HepG2 (cell line): ENCODE results near the gene RAB42. TPM values are rescaled to one million over a fixed set of nuclear protein-coding genes. Genes with fewer than 3 reads are reported as not detected.
"Not testable (repeated sequence)": the region's sequence is repeated elsewhere in the genome, so short reads cannot be mapped to it uniquely, and the experiment has no call there.

Source experiments
- ATAC-seq: fragments of 200-7000 bp; cut with Tn5 transposase; 3 replicates; pipeline ENCODE4 v1.9.1; 2020; ENCODE audit warnings: mild to moderate bottlenecking, moderate library complexity
- BruUV-seq: library from RNA; stranded (reverse); fragments of 400-500 nt; replicated peaks from 2 replicates; lab custom pipeline; 2021; lab: Mats Ljungman, UMichigan
- CTCF ChIA-PET: fragments of 300-600 bp; formaldehyde crosslinking; extraction: SDS; loops from one replicate; lab custom pipeline; 2021; ENCODE audit warnings: low total read pairs, inconsistent platforms, low intra/inter-chr PET ratio; lab: Yijun Ruan, JAX
- POLR2A ChIA-PET: fragments of 350-600 bp; sonication (Branson Sonifier 250); formaldehyde crosslinking; loops from one replicate; lab custom pipeline; 2020; ENCODE audit warnings: antibody characterized with exemption, inconsistent platforms; lab: Yijun Ruan, JAX
- DNase-seq: peaks from one replicate; pipeline ENCODE4 v3.0.0-alpha.2; 2015; ENCODE audit warnings: low spot score
- FAIRE-seq: peaks from 3 replicates; lab custom pipeline; 2011; peaks lifted over from hg19 to GRCh38; lab: Jason Lieb, UNC
- H2AFZ ChIP-seq: one replicate; pipeline ENCODE4 v1.6.1; 2011; ENCODE audit warnings: low read length, inconsistent platforms
- H3K27ac ChIP-seq: fragments of 300-600 bp; 3 replicates; pipeline ENCODE4 v1.8.0; 2011; ENCODE audit warnings: mixed run types, mild to moderate bottlenecking, mixed read lengths, low read length, inconsistent platforms; ENCODE audit not compliant: insufficient read depth; ENCODE audit errors: extremely low read length
- H3K27me3 ChIP-seq, 2 experiments: fragments of 200-600 bp in 1 of 2; 2 replicates in 1 of 2; 3 replicates in 1 of 2; pipeline versions ENCODE4 v1.6.0 to v1.8.0; 2011; ENCODE audit warnings: low read length in 2 of 2, mild to moderate bottlenecking in 2 of 2, moderate library complexity in 2 of 2, inconsistent platforms in 1 of 2; ENCODE audit not compliant: insufficient read depth in 2 of 2, control insufficient read depth in 1 of 2
- H3K36me3 ChIP-seq, 2 experiments: fragments of 200-600 bp in 1 of 2; replicated peaks in 1 of 2; 2 replicates in 1 of 2; 3 replicates in 1 of 2; pipeline versions ENCODE4 v1.5.1 to v1.8.0; 2011; ENCODE audit warnings: low read length in 2 of 2, inconsistent platforms in 1 of 2; ENCODE audit not compliant: insufficient read depth in 2 of 2, control insufficient read depth in 1 of 2
- H3K4me1 ChIP-seq: 2 replicates; pipeline ENCODE4 v1.5.1; 2012; ENCODE audit warnings: low read length, inconsistent platforms; ENCODE audit not compliant: insufficient read depth
- H3K4me2 ChIP-seq: 2 replicates; pipeline ENCODE4 v1.6.0; 2011; ENCODE audit warnings: low read depth, low read length, inconsistent platforms
- H3K4me3 ChIP-seq, 3 experiments: fragments of 200-600 bp in 1 of 3; sonication (generic), shearing (Covaris generic) in 1 of 3; replicated peaks in 1 of 3; 2 replicates each; pipeline ENCODE4 v1.5.1; 2011 to 2016; ENCODE audit warnings: low read length in 3 of 3, inconsistent platforms in 2 of 3, low read depth in 2 of 3, mild to moderate bottlenecking in 2 of 3, control low read depth in 1 of 3, mixed read lengths in 1 of 3; ENCODE audit not compliant: insufficient read depth in 1 of 3
- H3K79me2 ChIP-seq: one replicate; pipeline ENCODE4 v1.6.1; 2011; ENCODE audit warnings: low read length, inconsistent platforms; ENCODE audit not compliant: insufficient read depth
- H3K9ac ChIP-seq: 2 replicates; pipeline ENCODE4 v1.6.0; 2011; ENCODE audit warnings: mild to moderate bottlenecking, low read depth, low read length, inconsistent platforms; ENCODE audit not compliant: insufficient read depth
- H3K9me3 ChIP-seq: 2 replicates; pipeline ENCODE4 v1.5.1; 2012; ENCODE audit warnings: mild to moderate bottlenecking, low read length
- H4K20me1 ChIP-seq: 2 replicates; pipeline ENCODE4 v1.6.0; 2011; ENCODE audit warnings: inconsistent platforms, mild to moderate bottlenecking, low read length, moderate library complexity; ENCODE audit not compliant: insufficient read depth
- NFE2L1 ChIP-seq: sonication (generic); formaldehyde crosslinking; IDR thresholded peaks from 2 replicates; pipeline ENCODE4 v1.4.0; 2020; ENCODE audit warnings: missing genetic modification reagents, mild to moderate bottlenecking, borderline replicate concordance
- SMC3 ChIP-seq: IDR thresholded peaks from 2 replicates; pipeline ENCODE4 v1.6.1; 2011; ENCODE audit warnings: low read length, improper control_type of control experiment
- SRSF1 ChIP-seq: fragments of 200-400 bp; formaldehyde crosslinking; optimal IDR thresholded peaks from 2 replicates; pipeline ENCODE3; 2017; ENCODE audit warnings: mild to moderate bottlenecking, low read depth, low read length, moderate library complexity
- STAG1 ChIP-seq: sonication (generic); formaldehyde crosslinking; IDR thresholded peaks from 2 replicates; pipeline ENCODE4 v1.4.0; 2020; ENCODE audit warnings: missing genetic modification reagents
- ZC3H13 ChIP-seq: sonication (generic); formaldehyde crosslinking; IDR thresholded peaks from 2 replicates; pipeline ENCODE4 v1.8.1; 2023; ENCODE audit warnings: mild to moderate bottlenecking, missing genetic modification reagents, moderate library complexity
- ZSCAN29 ChIP-seq: sonication (generic); formaldehyde crosslinking; conservative IDR thresholded peaks from 2 replicates; pipeline ENCODE4 v1.4.0; 2020; ENCODE audit warnings: mild to moderate bottlenecking, missing genetic modification reagents
- WGBS: methylation state at CpG from one replicate; pipeline ENCODE4 v1.1.6; 2017; ENCODE audit warnings: low lambda C conversion rate; 5-methylcytosine and 5-hydroxymethylcytosine counted together
- in situ Hi-C: cut with HindIII; loops from 2 replicates; pipeline ENCODE4 v1.10.0; 2017; ENCODE audit warnings: low pct_unique_long_range_greater_than_20kb; ENCODE audit not compliant: extremely low pct_ligation_motif_present
- intact Hi-C: fragments of 100-400 bp; cut with micrococcal nuclease; formaldehyde crosslinking; loops from one replicate; pipeline ENCODE4 v1.10.0; 2022; ENCODE audit not compliant: unreplicated experiment
- polyA plus RNA-seq, 8 experiments: library from polyadenylated mRNA; depleted of rRNA in 3 of 8; stranded (reverse) in 7 of 8; unstranded in 1 of 8; fragments of >200 nt; fragmentation: Illumina TruSeq in 4 of 8; extraction: Trizol in 4 of 8; gene quantifications; 2 replicates each; pipeline versions ENCODE4 v1.2.1 to v1.2.3, GENCODE V29; 2011 to 2016; ENCODE audit warnings: low read depth in 4 of 8, missing spikeins in 1 of 8, mixed read lengths in 1 of 8; ENCODE audit not compliant: insufficient read depth in 1 of 8
- total RNA-seq, 5 experiments: library from RNA; depleted of rRNA; stranded (reverse); fragments of >200 nt; fragmentation: Illumina TruSeq; extraction: Trizol; gene quantifications; 2 replicates each; pipeline ENCODE4 v1.2.3, GENCODE V29; 2016; ENCODE audit warnings: low read depth in 1 of 5

The RAB42 gene
- total and polyA plus RNA-seq, 2 of the 13 experiments (the other 11 are each of a cell fraction or from before 2014, with no cell fraction given) = 10.4 to 166 TPM

- H3K9me3 ChIP-seq, ATAC-seq, CTCF ChIA-PET, H3K27ac ChIP-seq, H3K36me3 ChIP-seq, BruUV-seq, H3K27me3 ChIP-seq, H3K4me3 ChIP-seq, H3K4me2 ChIP-seq, DNase-seq, intact Hi-C loops, H3K9ac ChIP-seq, FAIRE-seq, H2AFZ ChIP-seq: not testable (repeated sequence)
- POLR2A ChIA-PET = interaction anchor here (0.6 to 7.8 kb wide), 2 partner anchors 17 to 21 kb away, joined by 3 to 139 read pairs; no protein-coding TSS in a partner anchor
- peak; percentile 72; the same call in 1 of the 2 replicates for TF ChIP-seq ZC3H13 (CRISPR knock-in tag)
- Histone ChIP-seq H3K4me1 (peaks cover 34% of the 10 kb centered on the region), H3K79me2 (peaks cover 14% of the 10 kb centered on the region), H4K20me1 (peaks cover 11% of the 10 kb centered on the region; the same call in 1 of the 2 replicates)
- WGBS = 97% methylated on average over 11 of the region's 11 CpGs
- in situ Hi-C loops = loop anchor here (25.0 kb wide), 1 partner anchor 359 kb away; the partner anchor contains the start of genes ATP5IF1 and DNAJC8
Observed at GRCh38 chr1:28596276-28596675, 4.2 kb downstream of the RAB42 start.

GRCh38 chr1:28601696-28602095, 9.6 kb downstream of the RAB42 start:
- H3K4me2 ChIP-seq = no peak overlapping the region
- ATAC-seq (no peak), FAIRE-seq (no peak), DNase-seq (no peak)
- H3K27ac ChIP-seq = no peak overlapping the region
- WGBS = 92% methylated on average over 3 of the region's 3 CpGs
- ChIA-PET POLR2A (interaction anchor here (1.5 to 3.3 kb wide), 2 partner anchors 20 to 84 kb away, joined by 7 to 39 read pairs; no protein-coding TSS in a partner anchor), CTCF (interaction anchor here (2.3 kb wide), 1 partner anchor 84 kb away, joined by 7 read pairs; no protein-coding TSS in a partner anchor)
- H3K9me3 ChIP-seq = no peaks in the 10 kb centered on the region
- H3K9ac ChIP-seq = no peak overlapping the region
- intact Hi-C loops (loop anchor here (1.0 to 5.0 kb wide), 2 partner anchors 83 to 244 kb away; no protein-coding TSS in a partner anchor), in situ Hi-C loops (loop anchor here (5.0 to 25.0 kb wide), 2 partner anchors 84 to 189 kb away; no protein-coding TSS in a partner anchor)
- BruUV-seq = no TSS peak
- no peaks in the 10 kb centered on the region for H3K79me2 ChIP-seq
- H2AFZ ChIP-seq = no peak overlapping the region
- peaks cover 0 to 4% of the 10 kb centered on the region in 2 experiments; a peak in 2 of 5 replicates for H3K36me3 ChIP-seq
- H3K27me3 ChIP-seq = no peaks in the 10 kb centered on the region
- no peak overlapping the region for H3K4me3 ChIP-seq
- no peak for TF ChIP-seq SRSF1
- no peak for TF ChIP-seq STAG1
- no peak for TF ChIP-seq SMC3
- TF ChIP-seq NFE2L1 (CRISPR knock-in tag) = no peak
- TF ChIP-seq ZSCAN29 = no peak
- peaks cover 30% of the 10 kb centered on the region for H3K4me1 ChIP-seq
- no peaks in the 10 kb centered on the region for H4K20me1 ChIP-seq
